Liver (tissue), 3 donors: ENCODE results near the gene THAP2.

ENCODE experiments used
- FOXA1 ChIP-seq: IDR thresholded peaks from 2 replicates; pipeline ENCODE4 v1.6.1; 2016; ENCODE audit warnings: antibody characterized with exemption
- NR2F2 ChIP-seq: IDR thresholded peaks from 2 replicates; pipeline ENCODE4 v1.6.1; 2016; ENCODE audit warnings: antibody characterized with exemption
- RAD21 ChIP-seq, 2 donors: IDR thresholded peaks; 2 replicates each; pipeline ENCODE4 v1.6.1; 2016; ENCODE audit warnings: antibody characterized with exemption in 2 of 2, mild to moderate bottlenecking in 2 of 2
- REST ChIP-seq: IDR thresholded peaks from 2 replicates; pipeline ENCODE4 v1.6.1; 2016; ENCODE audit warnings: antibody characterized with exemption, mild to moderate bottlenecking
- RXRA ChIP-seq, 2 donors: IDR thresholded peaks; 2 replicates each; pipeline ENCODE4 v1.6.1; 2017 to 2018; ENCODE audit warnings: antibody characterized with exemption in 2 of 2, mild to moderate bottlenecking in 1 of 2
- TF ChIP-seq, protein P1 (sequence below): fragments of 150-350 bp; IDR thresholded peaks from 2 replicates; pipeline ENCODE4 v1.5.1; 2017; ENCODE audit warnings: improper control_type of control experiment, low read depth, low read length; ENCODE audit not compliant: missing input control
- TF ChIP-seq, protein P2 (sequence below): IDR thresholded peaks from 2 replicates; pipeline ENCODE4 v1.6.1; 2016; ENCODE audit warnings: antibody characterized with exemption
- donor health status: healthy.
- donor health status: healthy.

- TF ChIP-seq, protein P1, sequence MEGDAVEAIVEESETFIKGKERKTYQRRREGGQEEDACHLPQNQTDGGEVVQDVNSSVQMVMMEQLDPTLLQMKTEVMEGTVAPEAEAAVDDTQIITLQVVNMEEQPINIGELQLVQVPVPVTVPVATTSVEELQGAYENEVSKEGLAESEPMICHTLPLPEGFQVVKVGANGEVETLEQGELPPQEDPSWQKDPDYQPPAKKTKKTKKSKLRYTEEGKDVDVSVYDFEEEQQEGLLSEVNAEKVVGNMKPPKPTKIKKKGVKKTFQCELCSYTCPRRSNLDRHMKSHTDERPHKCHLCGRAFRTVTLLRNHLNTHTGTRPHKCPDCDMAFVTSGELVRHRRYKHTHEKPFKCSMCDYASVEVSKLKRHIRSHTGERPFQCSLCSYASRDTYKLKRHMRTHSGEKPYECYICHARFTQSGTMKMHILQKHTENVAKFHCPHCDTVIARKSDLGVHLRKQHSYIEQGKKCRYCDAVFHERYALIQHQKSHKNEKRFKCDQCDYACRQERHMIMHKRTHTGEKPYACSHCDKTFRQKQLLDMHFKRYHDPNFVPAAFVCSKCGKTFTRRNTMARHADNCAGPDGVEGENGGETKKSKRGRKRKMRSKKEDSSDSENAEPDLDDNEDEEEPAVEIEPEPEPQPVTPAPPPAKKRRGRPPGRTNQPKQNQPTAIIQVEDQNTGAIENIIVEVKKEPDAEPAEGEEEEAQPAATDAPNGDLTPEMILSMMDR, result no peak
- TF ChIP-seq, protein P2, sequence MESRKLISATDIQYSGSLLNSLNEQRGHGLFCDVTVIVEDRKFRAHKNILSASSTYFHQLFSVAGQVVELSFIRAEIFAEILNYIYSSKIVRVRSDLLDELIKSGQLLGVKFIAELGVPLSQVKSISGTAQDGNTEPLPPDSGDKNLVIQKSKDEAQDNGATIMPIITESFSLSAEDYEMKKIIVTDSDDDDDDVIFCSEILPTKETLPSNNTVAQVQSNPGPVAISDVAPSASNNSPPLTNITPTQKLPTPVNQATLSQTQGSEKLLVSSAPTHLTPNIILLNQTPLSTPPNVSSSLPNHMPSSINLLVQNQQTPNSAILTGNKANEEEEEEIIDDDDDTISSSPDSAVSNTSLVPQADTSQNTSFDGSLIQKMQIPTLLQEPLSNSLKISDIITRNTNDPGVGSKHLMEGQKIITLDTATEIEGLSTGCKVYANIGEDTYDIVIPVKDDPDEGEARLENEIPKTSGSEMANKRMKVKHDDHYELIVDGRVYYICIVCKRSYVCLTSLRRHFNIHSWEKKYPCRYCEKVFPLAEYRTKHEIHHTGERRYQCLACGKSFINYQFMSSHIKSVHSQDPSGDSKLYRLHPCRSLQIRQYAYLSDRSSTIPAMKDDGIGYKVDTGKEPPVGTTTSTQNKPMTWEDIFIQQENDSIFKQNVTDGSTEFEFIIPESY, result no peak
- TF ChIP-seq NR2F2 (no peak), REST (no peak), RAD21 (IDR thresholded peaks at IDR 0.05) (no peak), RXRA (IDR thresholded peaks at IDR 0.05) (no peak), FOXA1 (no peak)
Observed at GRCh38 chr12:71693126-71693525, 29.0 kb downstream of the THAP2 start.
